PC-3 (cell line): ENCODE data around the gene MRAS. TPM values are rescaled to one million over a fixed set of nuclear protein-coding genes. Genes with fewer than 3 reads are reported as not detected.

Experiments
- ATAC-seq: fragments of 200-7000 bp; cut with Tn5 transposase; 2 replicates; pipeline ENCODE4 v1.9.1; 2020; ENCODE audit warnings: mild to moderate bottlenecking, moderate library complexity
- BruUV-seq: library from RNA; stranded (reverse); fragments of 400-500 nt; replicated peaks from 2 replicates; lab custom pipeline; 2021; lab: Mats Ljungman, UMichigan
- CTCF ChIA-PET: fragments of 300-600 bp; sonication (Branson Sonifier 250); formaldehyde crosslinking; loops from one replicate; lab custom pipeline; 2022; ENCODE audit warnings: antibody characterized with exemption; lab: Charles Lee
- POLR2A ChIA-PET: fragments of 300-600 bp; sonication (Branson Sonifier 250); formaldehyde crosslinking; loops from one replicate; lab custom pipeline; 2022; ENCODE audit warnings: antibody characterized with exemption; ENCODE audit not compliant: unreplicated experiment; lab: Charles Lee
- DNase-seq: peaks from one replicate; pipeline ENCODE4 v3.0.0-alpha.2; 2015
- H2AFZ ChIP-seq: fragments of 300-600 bp; sonication (generic); 2 replicates; pipeline ENCODE4 v1.6.0; 2016; ENCODE audit warnings: antibody characterized with exemption, low read length
- H3F3A ChIP-seq: fragments of 300-600 bp; sonication (generic); one replicate; pipeline ENCODE4 v1.6.0; 2017; ENCODE audit warnings: antibody characterized with exemption, low read length, control low read depth, mild to moderate bottlenecking; ENCODE audit not compliant: unreplicated experiment
- H3K27ac ChIP-seq: fragments of 300-600 bp; sonication (generic); 2 replicates; pipeline ENCODE4 v1.5.1; 2016; ENCODE audit warnings: mild to moderate bottlenecking, low read length
- H3K27me3 ChIP-seq: fragments of 300-600 bp; sonication (generic); 2 replicates; pipeline ENCODE4 v1.6.1; 2016; ENCODE audit warnings: low read length, mixed read lengths
- H3K36me3 ChIP-seq: fragments of 300-600 bp; sonication (generic); 2 replicates; pipeline ENCODE4 v1.6.1; 2016; ENCODE audit warnings: low read depth, mixed run types, low read length, mixed read lengths
- H3K4me1 ChIP-seq: fragments of 300-600 bp; sonication (generic); 2 replicates; pipeline ENCODE4 v1.5.1; 2016; ENCODE audit warnings: low read length; ENCODE audit not compliant: insufficient read depth
- H3K4me2 ChIP-seq: fragments of 300-600 bp; sonication (generic); 2 replicates; pipeline ENCODE4 v1.6.0; 2016; ENCODE audit warnings: low read length
- H3K4me3 ChIP-seq: fragments of 300-600 bp; sonication (generic); 2 replicates; pipeline ENCODE4 v1.5.1; 2016; ENCODE audit warnings: mild to moderate bottlenecking, low read length, mixed read lengths
- H3K79me2 ChIP-seq: fragments of 300-600 bp; sonication (generic); 2 replicates; pipeline ENCODE4 v1.6.1; 2017; ENCODE audit warnings: low read length, mixed read lengths
- H3K9ac ChIP-seq: fragments of 300-600 bp; sonication (generic); 2 replicates; pipeline ENCODE4 v1.6.0; 2016; ENCODE audit warnings: mild to moderate bottlenecking, low read length
- H3K9me2 ChIP-seq: fragments of 300-600 bp; sonication (generic); replicated peaks from 2 replicates; pipeline ENCODE4 v1.6.1; 2016; ENCODE audit warnings: mixed run types, low read length, mixed read lengths
- H3K9me3 ChIP-seq: fragments of 300-600 bp; sonication (generic); 2 replicates; pipeline ENCODE4 v1.6.1; 2016; ENCODE audit warnings: low read length, mixed read lengths
- H4K20me1 ChIP-seq: fragments of 300-600 bp; sonication (generic); 2 replicates; pipeline ENCODE4 v1.6.1; 2016; ENCODE audit warnings: low read length, mixed read lengths
- EZH2 ChIP-seq: fragments of 300-600 bp; sonication (generic); IDR thresholded peaks from one replicate; pipeline ENCODE4 v1.6.1; 2017; ENCODE audit warnings: antibody characterized with exemption, mild to moderate bottlenecking, low read length; ENCODE audit not compliant: unreplicated experiment
- EZH2phosphoT487 ChIP-seq: fragments of 300-600 bp; sonication (generic); IDR thresholded peaks from 2 replicates; pipeline ENCODE4 v1.6.1; 2018; ENCODE audit warnings: mild to moderate bottlenecking, antibody characterized with exemption, low read length, borderline replicate concordance
- intact Hi-C: fragments of 100-400 bp; cut with micrococcal nuclease; formaldehyde crosslinking; loops from 2 replicates; pipeline ENCODE4 v1.9.0; 2023
- total RNA-seq: library from RNA; depleted of rRNA; stranded (reverse); fragments of >200 nt; gene quantifications from 2 replicates; pipeline ENCODE4 v1.2.3, GENCODE V29; 2014
- TF ChIP-seq, protein P1 (sequence below): fragments of 300-600 bp; sonication (generic); conservative IDR thresholded peaks from 2 replicates; pipeline ENCODE4 v1.5.1; 2017; ENCODE audit warnings: antibody characterized with exemption, low read depth, mild to moderate bottlenecking, low read length

Gene MRAS
- total RNA-seq, 1 experiment from 2014 or later, result 2.8 TPM

DNA sequence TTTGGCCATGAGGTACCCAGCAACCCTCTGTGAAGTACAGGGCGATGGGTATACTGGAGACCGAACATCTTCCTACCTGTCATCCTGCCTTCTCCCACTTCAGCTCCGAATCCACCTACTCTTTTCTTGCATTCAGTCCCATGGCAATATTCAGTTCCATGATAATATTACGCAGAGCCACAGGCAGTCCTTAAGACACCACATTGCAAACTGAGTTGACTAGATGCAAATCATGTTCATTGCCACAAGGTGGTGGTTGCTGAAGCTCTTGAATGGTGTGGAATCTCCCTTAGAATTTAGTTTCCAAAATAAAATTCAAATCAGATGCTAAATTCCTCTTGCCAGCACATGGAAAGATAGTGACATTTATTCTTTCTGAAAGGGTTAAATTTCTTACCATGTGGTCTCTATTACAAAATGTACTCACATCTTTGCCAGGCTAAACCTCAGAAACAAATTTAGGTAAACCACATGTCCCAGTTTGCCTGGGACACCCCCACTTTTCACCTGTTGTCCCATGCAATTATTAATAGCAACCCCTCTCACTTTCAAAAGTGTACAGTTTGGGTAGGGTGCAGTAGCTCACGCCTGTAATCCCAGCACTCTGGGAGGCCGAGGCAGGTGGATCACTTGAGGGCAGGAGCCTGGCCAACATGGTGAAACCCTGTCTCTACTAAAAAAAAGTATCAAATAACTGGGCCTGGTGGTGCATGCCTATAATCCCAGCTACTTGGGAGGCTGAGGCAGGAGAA is 17.1 kb upstream of the MRAS start:
- peak; percentile 6 for DNase-seq
- no peak overlapping the region for H3K4me3 ChIP-seq
- no peaks in the 10 kb centered on the region for H3K79me2 ChIP-seq
- H3K9ac ChIP-seq, result no peak overlapping the region
- H3K36me3 ChIP-seq, result no peaks in the 10 kb centered on the region
- H3K9me2 ChIP-seq, result no peaks in the 10 kb centered on the region
- TF ChIP-seq EZH2phosphoT487 (no peak), EZH2 (no peak)
- TF ChIP-seq, protein P1, sequence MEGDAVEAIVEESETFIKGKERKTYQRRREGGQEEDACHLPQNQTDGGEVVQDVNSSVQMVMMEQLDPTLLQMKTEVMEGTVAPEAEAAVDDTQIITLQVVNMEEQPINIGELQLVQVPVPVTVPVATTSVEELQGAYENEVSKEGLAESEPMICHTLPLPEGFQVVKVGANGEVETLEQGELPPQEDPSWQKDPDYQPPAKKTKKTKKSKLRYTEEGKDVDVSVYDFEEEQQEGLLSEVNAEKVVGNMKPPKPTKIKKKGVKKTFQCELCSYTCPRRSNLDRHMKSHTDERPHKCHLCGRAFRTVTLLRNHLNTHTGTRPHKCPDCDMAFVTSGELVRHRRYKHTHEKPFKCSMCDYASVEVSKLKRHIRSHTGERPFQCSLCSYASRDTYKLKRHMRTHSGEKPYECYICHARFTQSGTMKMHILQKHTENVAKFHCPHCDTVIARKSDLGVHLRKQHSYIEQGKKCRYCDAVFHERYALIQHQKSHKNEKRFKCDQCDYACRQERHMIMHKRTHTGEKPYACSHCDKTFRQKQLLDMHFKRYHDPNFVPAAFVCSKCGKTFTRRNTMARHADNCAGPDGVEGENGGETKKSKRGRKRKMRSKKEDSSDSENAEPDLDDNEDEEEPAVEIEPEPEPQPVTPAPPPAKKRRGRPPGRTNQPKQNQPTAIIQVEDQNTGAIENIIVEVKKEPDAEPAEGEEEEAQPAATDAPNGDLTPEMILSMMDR, result peak; percentile 30; the same call in 1 of the 2 replicates
- H3K4me2 ChIP-seq, result no peak overlapping the region
- H3F3A ChIP-seq, result no peaks in the 10 kb centered on the region
- no peaks in the 10 kb centered on the region for H3K27me3 ChIP-seq
- intact Hi-C loops, result loop anchor here (5.0 kb wide), 3 partner anchors 61 to 591 kb away; partner anchors contain the start of gene CEP70
- H3K9me3 ChIP-seq, result no peaks in the 10 kb centered on the region
- ChIA-PET POLR2A (no interaction called here), CTCF (no interaction called here)
- H3K4me1 ChIP-seq, result peaks cover 7% of the 10 kb centered on the region; the same call in 1 of the 2 replicates
- BruUV-seq, result no TSS peak
- no peaks in the 10 kb centered on the region for H4K20me1 ChIP-seq
- no peak overlapping the region for H3K27ac ChIP-seq
- ATAC-seq, result no peak
- H2AFZ ChIP-seq, result no peak overlapping the region

DNA sequence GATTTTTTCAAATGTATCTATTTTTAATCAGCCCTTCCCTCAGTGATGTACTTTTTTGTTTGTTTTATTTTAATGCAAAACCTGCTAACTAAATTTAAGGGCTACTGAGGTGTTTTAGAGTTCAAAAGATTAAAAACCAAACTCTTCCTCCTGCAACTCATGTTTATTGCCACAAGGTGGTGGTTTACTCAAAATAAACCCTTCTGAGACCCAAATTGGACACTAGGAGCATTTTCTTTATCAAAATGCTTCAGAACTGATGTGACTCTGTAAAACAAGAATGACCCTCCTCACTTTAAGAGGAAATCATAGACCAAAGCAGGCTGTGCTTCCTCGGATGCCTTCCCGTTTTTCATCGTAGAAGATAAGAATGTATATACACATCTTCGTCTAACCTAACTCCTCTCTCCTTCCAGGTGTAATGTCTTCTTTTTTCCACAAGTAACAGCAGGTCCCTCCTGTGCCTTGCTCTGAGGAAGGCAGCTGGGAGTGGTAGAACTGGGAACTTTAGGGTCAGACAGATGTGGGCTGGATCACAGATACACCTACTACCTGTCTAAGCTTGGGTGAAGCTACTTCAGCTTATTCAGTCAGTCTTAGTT is 15.8 kb upstream of the MRAS start:
- CTCF ChIA-PET, result interaction anchor here (0.6 kb wide), 1 partner anchor 181 kb away, joined by 4 read pairs; no protein-coding TSS in a partner anchor
- Histone ChIP-seq H3K4me3 (no peak overlapping the region), H3K4me1 (peaks cover 7% of the 10 kb centered on the region; the same call in 1 of the 2 replicates), H3K79me2 (no peaks in the 10 kb centered on the region), H3K27ac (no peak overlapping the region), H3K36me3 (no peaks in the 10 kb centered on the region), H4K20me1 (no peaks in the 10 kb centered on the region), H2AFZ (no peak overlapping the region; the same call in 1 of the 2 replicates), H3K9me3 (no peaks in the 10 kb centered on the region), H3K9me2 (no peaks in the 10 kb centered on the region), H3K4me2 (peak overlapping the region; percentile 28), H3K9ac (no peak overlapping the region), H3K27me3 (no peaks in the 10 kb centered on the region), H3F3A (no peaks in the 10 kb centered on the region)
- BruUV-seq, result no TSS peak
- POLR2A ChIA-PET, result no interaction called here
- intact Hi-C loops, result loop anchor here (1.0 to 5.0 kb wide), 5 partner anchors 60 to 590 kb away; partner anchors contain the start of gene CEP70
- DNase-seq (peak; percentile 51), ATAC-seq (no peak)
- TF ChIP-seq, protein P1, result peak; percentile 69
- no peak for TF ChIP-seq EZH2
